ENCODE measurements around the gene OR2M4. TPM values are rescaled to one million over a fixed set of nuclear protein-coding genes. Genes with fewer than 3 reads are reported as not detected.
"Not testable (repeated sequence)": the region's sequence is repeated elsewhere in the genome, so short reads cannot be mapped to it uniquely, and the experiment has no call there.

Gene OR2M4
- under 0.01 TPM for total RNA-seq

- DNase-seq (ENCODE audit: low read depth in 2 of 3, low spot score in 2 of 3), result no peak
Measured at GRCh38 chr1:248231117-248231516, at the start of gene OR2M4. Gene OR2M4 (plus strand): TSS chr1:248231417. CDS start chr1:248238929, 7,512 bp downstream.

- DNase-seq (ENCODE audit: low read depth in 2 of 3, low spot score in 2 of 3), result no peak
Measured at GRCh38 chr1:248183996-248184395, 47.2 kb upstream of the OR2M4 start.

GRCh38 chr1:248187363-248187762 lies 43.9 kb upstream of the OR2M4 start:
- DNase-seq (ENCODE audit: low read depth in 2 of 3, low spot score in 2 of 3), result no peak

GRCh38 chr1:248189026-248189425 lies 42.2 kb upstream of the OR2M4 start:
- no peak for DNase-seq (ENCODE audit: low read depth in 2 of 3, low spot score in 2 of 3)

- no peak for DNase-seq (ENCODE audit: low read depth in 2 of 3, low spot score in 2 of 3)
Measured at GRCh38 chr1:248194117-248194516, 37.1 kb upstream of the OR2M4 start.

- DNase-seq (ENCODE audit: low read depth in 2 of 3, low spot score in 2 of 3), result no peak
Measured at GRCh38 chr1:248196965-248197364, 34.3 kb upstream of the OR2M4 start, which contains the start of gene OR2M3. Gene OR2M3 (plus strand): TSS chr1:248197265. CDS start chr1:248203068, 5,803 bp downstream.

GRCh38 chr1:248215880-248216279 lies 15.3 kb upstream of the OR2M4 start:
- no peak for DNase-seq (ENCODE audit: low read depth in 2 of 3, low spot score in 2 of 3)

- DNase-seq (ENCODE audit: low read depth in 2 of 3, low spot score in 2 of 3), result no peak
Measured at GRCh38 chr1:248225537-248225936, 5.7 kb upstream of the OR2M4 start.

- DNase-seq (ENCODE audit: low read depth in 2 of 3, low spot score in 2 of 3), result no peak
Measured at GRCh38 chr1:248229360-248229908, 1.8 kb upstream of the OR2M4 start.

- DNase-seq (ENCODE audit: low read depth in 2 of 3, low spot score in 2 of 3), result no peak
Measured at GRCh38 chr1:248239478-248239877, 8.3 kb downstream of the OR2M4 start.

GRCh38 chr1:248243204-248243603 lies 12.0 kb downstream of the OR2M4 start:
- DNase-seq (ENCODE audit: low read depth in 2 of 3, low spot score in 2 of 3), result peak; percentile 1 to 64 (median 42)

GRCh38 chr1:248259309-248259708 lies 28.1 kb downstream of the OR2M4 start:
- not testable (repeated sequence) for DNase-seq (ENCODE audit: low read depth in 2 of 3, low spot score in 2 of 3)

- DNase-seq (ENCODE audit: low read depth in 2 of 3, low spot score in 2 of 3), result no peak
Measured at GRCh38 chr1:248268178-248268577, 37.0 kb downstream of the OR2M4 start.

- DNase-seq (ENCODE audit: low read depth in 2 of 3, low spot score in 2 of 3), result not testable (repeated sequence)
Measured at GRCh38 chr1:248273225-248273624, 42.0 kb downstream of the OR2M4 start.

GRCh38 chr1:248277876-248278275 lies 46.7 kb downstream of the OR2M4 start, which contains the start of gene OR2T33:
Gene OR2T33 (minus strand): TSS chr1:248277976. CDS start chr1:248273814, 4,162 bp downstream.
- DNase-seq (ENCODE audit: low read depth in 2 of 3, low spot score in 2 of 3), result no peak

GRCh38 chr1:248288391-248288790 lies 57.2 kb downstream of the OR2M4 start:
- peak in 2 of 3 donors; percentile 11 to 64 for DNase-seq (ENCODE audit: low read depth in 2 of 3, low spot score in 2 of 3)

Other genes starting within 250 kb of the OR2M4 start
- gene OR2L5, start 217.8 kb upstream of the OR2M4 start, total RNA-seq, result 1.3 TPM
- gene OR2L2, start 201.3 kb upstream of the OR2M4 start, total RNA-seq, result 3.0 TPM
- gene OR2L3, start 184.6 kb upstream of the OR2M4 start, total RNA-seq, result 1.6 TPM
- 3.8 TPM for gene OR2L13, start 136.2 kb upstream of the OR2M4 start, total RNA-seq
- 0.54 TPM for gene OR2M5, start 86.3 kb upstream of the OR2M4 start, total RNA-seq
- 0.27 TPM for gene OR2M2, start 56.6 kb upstream of the OR2M4 start, total RNA-seq
- 0.27 TPM for gene OR2M3, start 34.2 kb upstream of the OR2M4 start, total RNA-seq
- 7.0 TPM for gene OR2T33, start 46.6 kb downstream of the OR2M4 start, total RNA-seq
- not detected for gene OR2T12, start 72.0 kb downstream of the OR2M4 start, total RNA-seq
- not detected for gene OR2M7, start 93.2 kb downstream of the OR2M4 start, total RNA-seq
- gene OR14C36, start 117.4 kb downstream of the OR2M4 start, total RNA-seq, result not detected
- gene OR2T4, start 130.2 kb downstream of the OR2M4 start, total RNA-seq, result under 0.01 TPM
- gene OR2T6, start 144.3 kb downstream of the OR2M4 start, total RNA-seq, result under 0.01 TPM
- gene OR2T1, start 171.6 kb downstream of the OR2M4 start, total RNA-seq, result under 0.01 TPM
- under 0.01 TPM for gene OR2T2, start 214.2 kb downstream of the OR2M4 start, total RNA-seq
- under 0.01 TPM for gene OR2T3, start 241.9 kb downstream of the OR2M4 start, total RNA-seq

Data from hematopoietic multipotent progenitor cell (in vitro differentiated cells).